ENCODE measurements around the gene PPCS. TPM values are rescaled to one million over a fixed set of nuclear protein-coding genes. Genes with fewer than 3 reads are reported as not detected.

PPCS gene
- 31.6 and 35.3 TPM in 2 replicates for total RNA-seq

DNA sequence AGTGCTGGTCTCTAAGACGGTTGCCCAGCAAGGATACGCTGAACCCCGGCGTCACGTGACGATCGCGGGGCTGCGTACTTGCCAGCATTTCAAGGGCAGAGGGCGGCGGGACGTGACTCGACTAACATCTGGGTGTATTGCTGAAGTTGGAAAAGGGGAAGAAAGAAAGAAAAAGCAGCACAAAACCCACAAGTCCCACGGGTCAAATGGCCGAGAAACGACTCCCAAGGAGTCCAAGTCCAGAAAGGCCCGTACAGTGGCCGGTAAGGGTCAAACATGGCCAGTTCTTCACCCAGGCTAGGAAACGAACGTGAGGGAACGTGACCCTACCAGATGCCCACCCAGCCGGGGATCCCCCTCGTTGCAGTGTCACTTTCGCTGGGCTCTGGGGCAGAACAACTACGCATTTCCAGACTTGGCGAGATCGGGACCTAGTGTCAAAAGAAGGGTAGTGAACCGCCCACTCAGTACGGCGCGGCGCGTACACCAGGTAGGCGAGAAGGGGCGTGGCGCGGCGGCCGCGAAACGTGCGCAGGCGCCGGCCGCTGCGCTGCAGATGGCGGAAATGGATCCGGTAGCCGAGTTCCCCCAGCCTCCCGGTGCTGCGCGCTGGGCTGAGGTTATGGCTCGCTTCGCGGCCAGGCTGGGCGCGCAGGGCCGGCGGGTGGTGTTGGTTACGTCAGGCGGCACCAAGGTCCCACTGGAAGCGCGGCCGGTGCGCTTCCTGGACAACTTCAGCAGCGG lies at the start of gene PPCS, which contains the start of gene ZMYND12:
TSS of gene PPCS (plus strand) at position 534 of the 744 bp plus-strand sequence. CDS start at position 557, 23 bp downstream.
TSS of gene ZMYND12 (minus strand) at position 13 of the 744 bp plus-strand sequence. CDS start 25 bp downstream, outside the sequence.

GRCh38 chr1:42462828-42463763 lies 6.8 kb downstream of the PPCS start, which contains the start of gene CCDC30:
CCDC30 (plus strand) TSS chr1:42463286; CDS start chr1:42480552, 17,266 bp downstream.

Other genes with a start within 250 kb of the PPCS start
- 15.5 and 17.6 TPM in 2 replicates for gene FOXJ3, start 121.3 kb upstream of the PPCS start, total RNA-seq
- gene RIMKLA, start 75.8 kb upstream of the PPCS start, total RNA-seq: under 0.01 and 0.12 TPM in 2 replicates
- 0.66 and 1.00 TPM in 2 replicates for gene ZMYND12, start 521 bp upstream of the PPCS start, total RNA-seq
- gene CCDC30, start 6.7 kb downstream of the PPCS start, total RNA-seq: 0.55 and 3.4 TPM in 2 replicates
- 27.0 and 52.6 TPM in 2 replicates for gene PPIH, start 201.9 kb downstream of the PPCS start, total RNA-seq
- gene YBX1, start 225.9 kb downstream of the PPCS start, total RNA-seq: 820 and 977 TPM in 2 replicates